ENCODE data around the gene ASPDH.

DNA sequence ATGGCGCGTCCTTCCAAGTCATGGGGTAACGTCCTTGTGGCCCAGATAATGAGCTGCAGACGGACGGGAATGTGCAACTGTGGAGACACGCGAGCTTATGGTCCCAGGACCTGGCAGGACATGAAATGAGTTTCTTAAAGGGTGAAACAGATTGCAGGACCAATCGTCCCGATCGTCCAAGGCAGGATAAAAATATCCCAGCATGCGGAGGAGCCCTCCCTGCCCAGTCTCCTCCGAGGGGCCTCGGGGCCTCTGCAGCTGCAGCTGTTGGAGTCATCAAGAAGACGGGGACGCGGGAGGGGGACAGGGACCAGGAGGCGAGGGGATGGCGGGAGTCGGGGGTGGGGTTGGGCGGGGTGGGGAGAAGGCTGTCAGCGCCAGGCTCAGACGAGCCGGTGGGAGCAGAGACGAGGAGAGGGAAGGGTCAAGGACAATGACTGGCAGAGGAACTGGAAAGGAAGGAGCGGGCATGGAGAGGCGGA lies 22.7 kb downstream of the ASPDH start:
- TF ChIP-seq EZH2phosphoT487 (IDR thresholded peaks at IDR 0.05; ENCODE audit: insufficient read depth, low read depth) = no peak
- TF ChIP-seq EZH2 (IDR thresholded peaks at IDR 0.05; ENCODE audit: insufficient read depth, poor library complexity, severe bottlenecking) = no peak

All from GM23248 (cell line).